Measurements from ENCODE around the gene TUBB2B. TPM values are rescaled to one million over a fixed set of nuclear protein-coding genes. Genes with fewer than 3 reads are reported as not detected.

TUBB2B gene
- total and polyA plus RNA-seq, 4 donors = 0.85 to 4.3 (median 2.6) TPM

GRCh38 chr6:3176562-3177355 is 50.7 kb downstream of the TUBB2B start:
- no peak for DNase-seq

GRCh38 chr6:3175715-3176402 is 51.6 kb downstream of the TUBB2B start:
- no peak for ATAC-seq (ENCODE audit: insufficient read depth, low FRiP score)
- no peaks in the 10 kb centered on the region for H3K4me1 ChIP-seq (ENCODE audit: control insufficient read depth in 5 of 5, insufficient read depth in 5 of 5, low read length in 5 of 5)

More at GRCh38 chr6:3176562-3177355, 50.7 kb downstream of the TUBB2B start:
- WGBS, 2 donors = 88 to 90% methylated on average over 21 to 22 of the region's 22 CpGs
- no peak overlapping the region for H3K4me3 ChIP-seq
- no peaks in the 10 kb centered on the region for H3K36me3 ChIP-seq (ENCODE audit: control insufficient read depth in 4 of 4, insufficient read depth in 4 of 4, low read length in 4 of 4)
- no peaks in the 10 kb centered on the region for H3K9me3 ChIP-seq (ENCODE audit: control insufficient read depth in 4 of 4, insufficient read depth in 3 of 4, low read length in 3 of 4)
- no peak overlapping the region for H3K27ac ChIP-seq (ENCODE audit: low read depth in 1 of 2, low read length in 1 of 2)
- H3K27me3 ChIP-seq (ENCODE audit: control insufficient read depth in 3 of 3, insufficient read depth in 3 of 3, low read length in 2 of 3) = no peaks in the 10 kb centered on the region
- H3K4me1 ChIP-seq (ENCODE audit: control insufficient read depth in 5 of 5, insufficient read depth in 5 of 5, low read length in 5 of 5) = no peaks in the 10 kb centered on the region
- peak; percentile 47 for ATAC-seq (ENCODE audit: insufficient read depth, low FRiP score)
- TF ChIP-seq, protein P1, sequence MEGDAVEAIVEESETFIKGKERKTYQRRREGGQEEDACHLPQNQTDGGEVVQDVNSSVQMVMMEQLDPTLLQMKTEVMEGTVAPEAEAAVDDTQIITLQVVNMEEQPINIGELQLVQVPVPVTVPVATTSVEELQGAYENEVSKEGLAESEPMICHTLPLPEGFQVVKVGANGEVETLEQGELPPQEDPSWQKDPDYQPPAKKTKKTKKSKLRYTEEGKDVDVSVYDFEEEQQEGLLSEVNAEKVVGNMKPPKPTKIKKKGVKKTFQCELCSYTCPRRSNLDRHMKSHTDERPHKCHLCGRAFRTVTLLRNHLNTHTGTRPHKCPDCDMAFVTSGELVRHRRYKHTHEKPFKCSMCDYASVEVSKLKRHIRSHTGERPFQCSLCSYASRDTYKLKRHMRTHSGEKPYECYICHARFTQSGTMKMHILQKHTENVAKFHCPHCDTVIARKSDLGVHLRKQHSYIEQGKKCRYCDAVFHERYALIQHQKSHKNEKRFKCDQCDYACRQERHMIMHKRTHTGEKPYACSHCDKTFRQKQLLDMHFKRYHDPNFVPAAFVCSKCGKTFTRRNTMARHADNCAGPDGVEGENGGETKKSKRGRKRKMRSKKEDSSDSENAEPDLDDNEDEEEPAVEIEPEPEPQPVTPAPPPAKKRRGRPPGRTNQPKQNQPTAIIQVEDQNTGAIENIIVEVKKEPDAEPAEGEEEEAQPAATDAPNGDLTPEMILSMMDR (IDR thresholded peaks at IDR 0.05; ENCODE audit: control extremely low read depth, extremely low read depth) = no peak
- H3K9ac ChIP-seq (ENCODE audit: insufficient read depth in 1 of 2, low read length in 2 of 2) = no peak overlapping the region

More at GRCh38 chr6:3175715-3176402, 51.6 kb downstream of the TUBB2B start:
- DNase-seq = no peak
- Histone ChIP-seq H3K27ac (ENCODE audit: low read depth in 1 of 2, low read length in 1 of 2) (no peak overlapping the region), H3K9ac (ENCODE audit: insufficient read depth in 1 of 2, low read length in 2 of 2) (no peak overlapping the region), H3K36me3 (ENCODE audit: control insufficient read depth in 4 of 4, insufficient read depth in 4 of 4, low read length in 4 of 4) (no peaks in the 10 kb centered on the region), H3K4me3 (no peak overlapping the region), H3K9me3 (ENCODE audit: control insufficient read depth in 4 of 4, insufficient read depth in 3 of 4, low read length in 3 of 4) (no peaks in the 10 kb centered on the region), H3K27me3 (ENCODE audit: control insufficient read depth in 3 of 3, insufficient read depth in 3 of 3, low read length in 2 of 3) (no peaks in the 10 kb centered on the region)
- TF ChIP-seq, protein P1 (IDR thresholded peaks at IDR 0.05; ENCODE audit: control extremely low read depth, extremely low read depth) = no peak
- 65 to 74% methylated on average over 11 of the region's 11 CpGs for WGBS, 2 donors

Other genes starting within 250 kb of the TUBB2B start
- 10 to 100 TPM in 1 of 2 donors, 1 to 10 TPM in 1; 9.4 to 47.1 TPM for gene NQO2, start 227.8 kb downstream of the TUBB2B start, total RNA-seq
- gene NQO2, start 227.8 kb downstream of the TUBB2B start, polyA plus RNA-seq = 10 to 100 TPM; 42.6 to 43.7 TPM
- 10 to 100 TPM; 21.9 to 24.1 TPM for gene RIPK1, start 159.2 kb downstream of the TUBB2B start, total RNA-seq
- 10 to 100 TPM; 12.1 to 17.6 TPM for gene RIPK1, start 159.2 kb downstream of the TUBB2B start, polyA plus RNA-seq
- gene BPHL, start 108.9 kb downstream of the TUBB2B start, total RNA-seq = 10 to 100 TPM; 14.2 to 14.9 TPM
- gene BPHL, start 108.9 kb downstream of the TUBB2B start, polyA plus RNA-seq = 10 to 100 TPM in 1 of 2 donors, 1 to 10 TPM in 1; 6.0 to 11.7 TPM
- gene TUBB2A, start 70.1 kb downstream of the TUBB2B start, total RNA-seq = 10 to 100 TPM; 19.7 to 53.5 TPM
- gene TUBB2A, start 70.1 kb downstream of the TUBB2B start, polyA plus RNA-seq = 10 to 100 TPM; 10.8 to 40.6 TPM
- 10 to 100 TPM; 14.0 to 21.2 TPM for gene PSMG4, start 31.3 kb upstream of the TUBB2B start, total RNA-seq
- 10 to 100 TPM; 19.6 to 69.7 TPM for gene PSMG4, start 31.3 kb upstream of the TUBB2B start, polyA plus RNA-seq
- 10 to 100 TPM; 33.6 to 45.6 TPM for gene SLC22A23, start 229.4 kb upstream of the TUBB2B start, total RNA-seq
- 10 to 100 TPM in 1 of 2 donors, 1 to 10 TPM in 1; 6.6 to 14.5 TPM for gene SLC22A23, start 229.4 kb upstream of the TUBB2B start, polyA plus RNA-seq